GM21526 (cell line): ENCODE measurements around the gene AGPS.
"Not testable (repeated sequence)": the region's sequence is repeated elsewhere in the genome, so short reads cannot be mapped to it uniquely, and the experiment has no call there.

Experiments
- ATAC-seq: cut with Tn5 transposase; IDR thresholded peaks from one replicate; pipeline ENCODE4 v1.9.1; 2021; ENCODE audit warnings: moderate library complexity; ENCODE audit not compliant: unreplicated experiment, low FRiP score

The AGPS gene

DNA sequence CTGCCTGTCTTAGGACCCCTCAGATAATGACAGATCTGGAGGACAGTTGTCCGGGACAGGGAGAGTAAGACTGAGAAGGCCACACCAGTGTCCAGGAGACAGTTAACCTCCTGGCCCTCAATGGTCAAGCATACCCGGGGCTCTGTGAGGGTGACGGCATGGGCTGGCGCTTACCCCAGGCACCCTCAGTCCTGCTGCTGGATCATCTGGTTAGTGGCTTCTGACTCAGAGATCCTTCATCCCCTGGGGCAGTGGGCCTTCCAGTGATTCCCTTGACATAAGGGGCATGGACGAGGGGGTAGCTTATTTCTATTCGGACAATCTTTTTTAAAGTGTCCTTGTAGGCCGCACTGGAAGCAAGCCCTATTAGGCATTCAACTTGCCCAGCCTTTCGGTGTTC is 18.1 kb downstream of the AGPS start:
- ATAC-seq, result not testable (repeated sequence)

DNA sequence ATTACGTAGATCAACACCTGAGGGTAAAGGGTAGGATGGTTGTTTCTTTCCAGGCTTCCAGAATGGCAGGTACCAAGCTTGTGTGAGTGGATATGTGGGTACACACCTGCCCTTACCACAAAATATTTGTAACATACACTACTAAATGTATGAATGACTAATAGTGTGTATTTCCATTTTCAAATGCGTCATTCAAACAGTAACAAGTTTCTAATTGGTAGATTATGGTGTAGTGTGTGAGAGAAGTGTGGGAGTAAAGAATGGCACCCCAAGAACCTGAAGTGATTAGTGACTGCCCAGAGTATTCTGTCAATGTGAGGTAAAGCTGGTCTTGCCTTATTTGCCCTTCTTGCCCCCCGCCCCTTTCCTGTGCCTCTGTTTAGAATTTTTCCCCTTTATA is 21.1 kb downstream of the AGPS start:
- ATAC-seq, result no peak

GRCh38 chr2:177419274-177419673 is 26.7 kb downstream of the AGPS start:
- no peak for ATAC-seq

GRCh38 chr2:177422271-177422670 is 29.7 kb downstream of the AGPS start:
- no peak for ATAC-seq

DNA sequence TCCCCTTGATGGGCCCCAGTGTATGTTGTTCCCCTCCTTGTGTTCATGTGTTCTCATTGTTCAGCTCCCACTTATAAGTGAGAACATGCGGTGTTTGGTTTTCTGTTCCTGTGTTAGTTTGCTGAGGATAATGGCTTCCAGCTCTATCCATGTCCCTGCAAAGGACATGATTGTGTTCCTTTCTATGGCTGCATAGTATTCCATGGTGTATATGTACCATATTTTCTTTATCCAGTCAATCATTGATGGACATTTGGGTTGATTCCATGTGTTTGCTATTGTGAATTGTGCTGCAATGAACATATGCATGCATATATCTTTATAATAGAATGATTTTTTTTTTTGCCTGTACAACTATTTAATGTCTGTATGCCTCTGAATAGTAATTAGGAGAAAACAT is 31.5 kb downstream of the AGPS start:
- ATAC-seq, result not testable (repeated sequence)

- ATAC-seq, result not testable (repeated sequence)
Observed at GRCh38 chr2:177424620-177425019, 32.0 kb downstream of the AGPS start.

GRCh38 chr2:177427316-177427715 is 34.7 kb downstream of the AGPS start:
- ATAC-seq, result no peak

- ATAC-seq, result not testable (repeated sequence)
Observed at GRCh38 chr2:177427936-177428335, 35.4 kb downstream of the AGPS start.

GRCh38 chr2:177429688-177430325 is 37.2 kb downstream of the AGPS start:
- ATAC-seq, result no peak

GRCh38 chr2:177430411-177430810 is 37.8 kb downstream of the AGPS start:
- no peak for ATAC-seq

DNA sequence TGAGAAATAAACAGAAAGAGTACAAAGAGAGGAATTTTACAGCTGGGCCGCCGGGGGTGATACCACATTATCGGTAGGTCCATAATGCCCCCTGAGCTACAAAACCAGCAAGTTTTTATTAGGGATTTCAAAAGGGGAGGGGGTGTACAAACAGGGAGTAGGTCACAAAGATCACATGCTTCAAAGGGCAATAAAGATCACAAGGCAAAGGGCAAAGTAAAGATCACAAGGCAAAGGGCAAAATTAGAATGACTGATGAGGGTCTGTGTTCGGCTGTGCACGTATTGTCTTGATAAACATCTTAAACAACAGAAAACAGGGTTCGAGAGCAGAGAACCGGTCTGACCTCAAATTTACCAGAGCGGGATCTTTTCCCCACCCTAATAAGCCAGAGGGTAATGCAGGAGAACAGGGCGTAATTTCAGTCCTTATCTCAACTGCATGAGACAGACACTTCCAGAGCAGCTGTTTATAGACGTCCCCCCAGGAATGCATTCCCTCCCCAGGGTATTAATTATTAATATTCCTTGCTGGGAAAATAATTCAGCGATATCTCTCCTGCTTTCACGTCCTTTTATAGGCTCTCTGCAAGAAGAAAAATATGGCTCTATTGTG is 38.6 kb downstream of the AGPS start:
- not testable (repeated sequence) for ATAC-seq

- ATAC-seq, result no peak
Observed at GRCh38 chr2:177432703-177433102, 40.1 kb downstream of the AGPS start.

GRCh38 chr2:177433402-177433801 is 40.8 kb downstream of the AGPS start:
- no peak for ATAC-seq

- no peak for ATAC-seq
Observed at GRCh38 chr2:177434475-177434874, 41.9 kb downstream of the AGPS start.

GRCh38 chr2:177445200-177445599 is 52.6 kb downstream of the AGPS start:
- ATAC-seq, result no peak

DNA sequence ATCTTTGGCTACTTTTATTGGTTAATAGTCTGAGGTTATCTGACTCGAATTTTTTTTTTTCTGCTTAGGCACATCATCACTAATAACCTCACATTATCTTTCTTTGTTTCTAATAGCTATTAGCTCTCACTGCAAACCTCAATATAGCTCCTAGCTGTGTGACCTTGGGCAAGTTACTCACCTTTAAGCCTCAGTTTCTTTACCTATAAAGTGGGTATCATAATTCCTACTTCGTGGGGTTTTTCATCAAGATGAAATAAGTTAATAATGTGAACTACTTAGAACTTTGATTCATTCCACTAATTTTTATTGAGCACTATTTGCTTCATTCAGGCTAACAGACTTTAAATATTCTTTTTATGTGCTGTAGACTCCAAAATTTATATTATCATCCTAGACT is 55.5 kb downstream of the AGPS start:
- no peak for ATAC-seq

DNA sequence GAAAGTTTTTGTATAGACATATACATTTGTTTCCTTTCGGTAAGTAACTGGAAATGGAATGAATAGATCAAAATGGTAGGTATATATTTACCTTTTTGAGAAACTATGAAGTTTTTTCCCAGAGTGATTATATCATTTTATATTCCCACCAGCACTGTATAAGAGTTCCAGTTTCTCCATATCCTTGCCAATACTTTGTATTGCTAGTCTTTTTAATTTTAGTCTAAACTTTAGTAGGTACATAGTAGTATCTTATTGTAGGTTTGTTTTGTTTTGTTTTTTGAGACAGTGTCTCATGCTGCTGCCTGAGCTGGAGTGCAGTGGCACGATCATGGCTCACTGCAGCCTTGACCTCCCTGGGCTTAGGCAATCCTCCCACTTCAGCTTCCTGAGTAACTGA is 56.6 kb downstream of the AGPS start:
- ATAC-seq, result no peak

DNA sequence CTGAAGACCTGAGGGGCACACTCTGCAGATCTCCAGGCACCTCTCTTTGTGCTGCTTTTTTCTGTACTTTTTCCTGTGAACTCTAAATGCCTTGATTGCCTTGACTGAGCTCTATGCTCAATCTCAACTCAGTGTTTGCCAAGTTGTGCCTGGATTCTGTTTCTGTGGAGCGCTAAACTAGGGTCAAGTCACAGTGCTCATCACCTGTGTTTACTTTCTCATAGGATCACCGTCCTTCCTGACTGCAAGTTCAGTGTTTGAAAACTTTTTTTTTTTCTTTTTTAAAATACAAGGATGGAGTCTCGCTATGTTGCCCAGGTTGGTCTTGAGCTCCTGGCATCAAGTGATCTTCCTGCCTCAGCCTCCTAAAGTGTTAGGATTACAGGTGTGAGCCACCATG is 62.6 kb downstream of the AGPS start:
- ATAC-seq, result no peak

GRCh38 chr2:177459756-177460155 is 67.2 kb downstream of the AGPS start:
- not testable (repeated sequence) for ATAC-seq

GRCh38 chr2:177460973-177461585 is 68.5 kb downstream of the AGPS start:
- no peak for ATAC-seq

- no peak for ATAC-seq
Observed at GRCh38 chr2:177464549-177464948, 72.0 kb downstream of the AGPS start.
